ENCODE data around the gene CNTNAP2. TPM values are rescaled to one million over a fixed set of nuclear protein-coding genes. Genes with fewer than 3 reads are reported as not detected.

CNTNAP2 gene
- total RNA-seq, 1 donor: 7.6 TPM

GRCh38 chr7:146713205-146713604, 596.6 kb downstream of the CNTNAP2 start:
- no peaks in the 10 kb centered on the region for H3K4me1 ChIP-seq (ENCODE audit: insufficient read depth, low read length)
- H3K27me3 ChIP-seq (ENCODE audit: insufficient read depth, low read length): no peaks in the 10 kb centered on the region
- no peaks in the 10 kb centered on the region for H3K36me3 ChIP-seq (ENCODE audit: insufficient read depth, low read length)
- DNase-seq (ENCODE audit: insufficient read length, low spot score, missing footprints): no peak
- no peaks in the 10 kb centered on the region for H3K79me2 ChIP-seq (ENCODE audit: insufficient read depth, low read length)
- H4K20me1 ChIP-seq (ENCODE audit: insufficient read depth, low read length): no peaks in the 10 kb centered on the region
- H2AFZ ChIP-seq (ENCODE audit: low read length): no peak overlapping the region
- H3K4me2 ChIP-seq (ENCODE audit: insufficient read depth, low read length): no peak overlapping the region
- TF ChIP-seq CTCF (IDR thresholded peaks at IDR 0.05; ENCODE audit: extremely low read depth, low read depth, low read length): no peak
- no peak overlapping the region for H3K4me3 ChIP-seq (ENCODE audit: insufficient read depth, low read length)
- H3K27ac ChIP-seq (ENCODE audit: low read depth, low read length): no peak overlapping the region
- peaks cover 4% of the 10 kb centered on the region for H3K9me3 ChIP-seq (ENCODE audit: low read depth, low read length)

- Histone ChIP-seq H3K36me3 (ENCODE audit: insufficient read depth, low read length) (no peaks in the 10 kb centered on the region), H2AFZ (ENCODE audit: low read length) (no peak overlapping the region), H3K4me1 (ENCODE audit: insufficient read depth, low read length) (no peaks in the 10 kb centered on the region), H3K27ac (ENCODE audit: low read depth, low read length) (no peak overlapping the region), H3K4me3 (ENCODE audit: insufficient read depth, low read length) (no peak overlapping the region), H3K27me3 (ENCODE audit: insufficient read depth, low read length) (no peaks in the 10 kb centered on the region), H3K9me3 (ENCODE audit: low read depth, low read length) (peaks cover 4% of the 10 kb centered on the region), H3K4me2 (ENCODE audit: insufficient read depth, low read length) (no peak overlapping the region), H3K79me2 (ENCODE audit: insufficient read depth, low read length) (no peaks in the 10 kb centered on the region), H4K20me1 (ENCODE audit: insufficient read depth, low read length) (no peaks in the 10 kb centered on the region)
- no peak for DNase-seq (ENCODE audit: insufficient read length, low spot score, missing footprints)
- TF ChIP-seq CTCF (IDR thresholded peaks at IDR 0.05; ENCODE audit: extremely low read depth, low read depth, low read length): no peak
Measured at GRCh38 chr7:146713934-146714333, 597.3 kb downstream of the CNTNAP2 start.

GRCh38 chr7:146720195-146720594, 603.6 kb downstream of the CNTNAP2 start:
- H3K36me3 ChIP-seq (ENCODE audit: insufficient read depth, low read length): no peaks in the 10 kb centered on the region
- no peaks in the 10 kb centered on the region for H4K20me1 ChIP-seq (ENCODE audit: insufficient read depth, low read length)
- no peak for DNase-seq (ENCODE audit: insufficient read length, low spot score, missing footprints)
- H3K9me3 ChIP-seq (ENCODE audit: low read depth, low read length): no peaks in the 10 kb centered on the region
- H2AFZ ChIP-seq (ENCODE audit: low read length): no peak overlapping the region
- H3K27me3 ChIP-seq (ENCODE audit: insufficient read depth, low read length): no peaks in the 10 kb centered on the region
- TF ChIP-seq CTCF (IDR thresholded peaks at IDR 0.05; ENCODE audit: extremely low read depth, low read depth, low read length): no peak
- H3K4me2 ChIP-seq (ENCODE audit: insufficient read depth, low read length): no peak overlapping the region
- no peaks in the 10 kb centered on the region for H3K79me2 ChIP-seq (ENCODE audit: insufficient read depth, low read length)
- H3K27ac ChIP-seq (ENCODE audit: low read depth, low read length): no peak overlapping the region
- H3K4me1 ChIP-seq (ENCODE audit: insufficient read depth, low read length): no peaks in the 10 kb centered on the region
- no peak overlapping the region for H3K4me3 ChIP-seq (ENCODE audit: insufficient read depth, low read length)

- no peak for TF ChIP-seq CTCF (IDR thresholded peaks at IDR 0.05; ENCODE audit: extremely low read depth, low read depth, low read length)
- DNase-seq (ENCODE audit: insufficient read length, low spot score, missing footprints): no peak
- Histone ChIP-seq H3K27me3 (ENCODE audit: insufficient read depth, low read length) (no peaks in the 10 kb centered on the region), H2AFZ (ENCODE audit: low read length) (no peak overlapping the region), H3K27ac (ENCODE audit: low read depth, low read length) (no peak overlapping the region), H3K79me2 (ENCODE audit: insufficient read depth, low read length) (no peaks in the 10 kb centered on the region), H3K36me3 (ENCODE audit: insufficient read depth, low read length) (no peaks in the 10 kb centered on the region), H4K20me1 (ENCODE audit: insufficient read depth, low read length) (no peaks in the 10 kb centered on the region), H3K4me2 (ENCODE audit: insufficient read depth, low read length) (no peak overlapping the region), H3K9me3 (ENCODE audit: low read depth, low read length) (no peaks in the 10 kb centered on the region), H3K4me1 (ENCODE audit: insufficient read depth, low read length) (no peaks in the 10 kb centered on the region), H3K4me3 (ENCODE audit: insufficient read depth, low read length) (no peak overlapping the region)
Measured at GRCh38 chr7:146722986-146723385, 606.4 kb downstream of the CNTNAP2 start.
